ENCODE data around the gene CNPY1.

GRCh38 chr7:155576900-155577508 lies 30.6 kb upstream of the CNPY1 start:
- TF ChIP-seq EZH2 (IDR thresholded peaks at IDR 0.05; ENCODE audit: borderline replicate concordance, low read length) = no peak
- TF ChIP-seq CTCF (conservative IDR thresholded peaks at IDR 0.05 in 1 of 2, IDR thresholded peaks at IDR 0.05 in 1 of 2; ENCODE audit: extremely low read depth in 1 of 2, insufficient read depth in 1 of 2, low read depth in 1 of 2, low read length in 2 of 2) = no peak
